HG02970 (cell line): ENCODE data around the gene FAAP100.
"Not testable (repeated sequence)": the region's sequence is repeated elsewhere in the genome, so short reads cannot be mapped to it uniquely, and the experiment has no call there.

Experiments
- ATAC-seq: cut with Tn5 transposase; IDR thresholded peaks from one replicate; pipeline ENCODE4 v1.9.1; 2021; ENCODE audit warnings: mild to moderate bottlenecking, moderate library complexity, moderate number of reproducible peaks; ENCODE audit not compliant: unreplicated experiment, low FRiP score

The FAAP100 gene

DNA sequence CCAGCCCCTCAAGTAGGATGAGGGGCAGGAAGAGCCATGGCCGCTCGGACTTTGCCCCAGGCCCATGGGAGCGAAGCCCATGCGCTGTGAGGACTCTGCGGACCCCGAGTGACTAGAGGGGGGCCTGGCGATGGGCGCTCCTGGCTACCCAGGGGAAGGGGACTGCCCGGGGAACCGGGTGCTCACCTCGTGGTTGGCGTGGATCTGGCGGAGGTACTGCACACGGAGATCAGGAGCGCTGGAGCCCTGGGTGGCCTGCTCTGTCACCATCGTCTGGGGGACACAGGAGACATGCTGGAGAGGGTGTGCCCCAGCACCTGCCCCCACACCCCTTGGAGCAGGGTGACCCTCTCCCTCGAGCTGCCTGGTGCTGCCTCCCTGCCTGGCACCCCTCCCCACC lies 11.0 kb downstream of the FAAP100 start:
- no peak for ATAC-seq

- ATAC-seq: no peak
Measured at GRCh38 chr17:81540676-81541027, 11.5 kb downstream of the FAAP100 start.

DNA sequence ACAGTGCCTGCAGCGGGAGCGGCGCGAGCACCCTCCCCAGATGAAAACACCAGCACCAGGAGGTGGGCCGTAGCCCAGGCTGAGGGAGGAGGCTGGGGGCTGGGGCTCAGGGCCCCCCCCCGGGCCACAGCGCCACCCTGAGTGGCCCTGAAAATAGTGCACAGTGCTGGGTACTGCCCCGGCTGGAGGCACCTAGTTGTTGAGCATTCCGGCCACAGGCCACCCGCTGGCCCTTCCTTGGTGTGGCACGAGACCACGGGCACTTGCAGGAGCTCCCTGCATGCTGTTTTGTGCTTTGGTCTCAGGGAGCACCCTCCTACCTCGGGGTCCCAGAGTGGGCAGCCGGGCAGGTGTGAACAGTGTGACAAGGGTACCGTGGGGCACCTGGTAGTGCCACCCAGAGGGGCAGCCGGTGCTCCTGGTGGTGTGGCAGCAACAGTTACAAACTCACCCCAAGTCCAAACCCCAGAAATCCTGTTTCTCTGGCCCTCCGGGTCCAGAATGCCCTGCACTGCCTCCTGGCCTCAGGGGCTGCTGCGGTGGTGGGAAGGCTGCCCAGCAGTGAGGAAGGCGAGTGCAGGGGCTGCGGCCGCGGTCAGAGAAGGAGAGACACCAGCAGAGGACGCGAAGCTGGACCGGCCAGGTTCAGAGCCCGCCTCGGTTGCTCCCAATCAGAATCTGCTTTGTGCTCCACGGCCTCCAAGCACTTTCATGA lies 12.0 kb downstream of the FAAP100 start:
- ATAC-seq: no peak

GRCh38 chr17:81539571-81539900 lies 12.6 kb downstream of the FAAP100 start:
- no peak for ATAC-seq

DNA sequence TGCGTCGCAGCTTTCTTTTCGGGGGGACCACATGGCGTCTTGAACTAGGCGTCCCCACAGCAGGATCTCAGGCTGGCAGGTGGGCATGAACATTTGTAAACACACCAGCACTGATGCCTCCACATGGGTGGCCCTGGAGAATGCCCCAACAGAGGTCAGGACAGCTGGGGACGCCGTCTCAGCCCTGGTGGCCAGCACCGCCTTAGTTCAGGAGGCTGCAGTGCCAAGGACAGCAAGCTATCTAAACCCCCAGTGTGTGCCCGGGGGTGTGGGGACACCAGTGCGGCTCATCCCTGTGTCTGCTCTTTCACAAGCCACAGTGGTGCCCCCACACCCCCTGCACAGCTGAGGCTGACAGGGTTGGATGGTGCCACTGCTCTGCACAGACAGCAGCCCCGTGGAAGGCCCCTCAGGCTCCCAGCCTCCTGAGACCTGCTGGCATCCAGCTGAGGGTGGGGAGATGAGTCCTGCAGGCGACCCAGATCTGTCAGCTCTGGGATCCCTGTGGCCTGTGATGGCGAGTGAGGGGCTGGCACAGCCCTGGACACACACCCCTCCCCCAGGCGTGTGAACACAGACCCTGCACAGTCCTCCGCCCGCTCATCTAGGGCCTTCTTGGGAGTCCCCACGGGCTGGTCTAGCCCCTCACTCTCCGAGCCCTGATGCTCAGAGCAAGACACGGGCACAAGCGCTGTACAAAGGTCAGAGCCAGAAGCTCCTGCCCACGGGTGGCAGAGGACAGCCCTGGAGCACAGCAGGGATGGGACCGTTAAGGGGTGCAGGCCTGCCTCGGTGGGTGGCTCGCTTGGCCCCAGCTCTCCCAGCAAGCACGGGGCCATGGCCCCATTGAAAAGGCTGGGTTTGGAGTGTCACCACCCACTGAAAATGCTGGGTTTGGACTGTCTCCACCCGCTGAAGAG lies 13.2 kb downstream of the FAAP100 start:
- ATAC-seq: no peak

DNA sequence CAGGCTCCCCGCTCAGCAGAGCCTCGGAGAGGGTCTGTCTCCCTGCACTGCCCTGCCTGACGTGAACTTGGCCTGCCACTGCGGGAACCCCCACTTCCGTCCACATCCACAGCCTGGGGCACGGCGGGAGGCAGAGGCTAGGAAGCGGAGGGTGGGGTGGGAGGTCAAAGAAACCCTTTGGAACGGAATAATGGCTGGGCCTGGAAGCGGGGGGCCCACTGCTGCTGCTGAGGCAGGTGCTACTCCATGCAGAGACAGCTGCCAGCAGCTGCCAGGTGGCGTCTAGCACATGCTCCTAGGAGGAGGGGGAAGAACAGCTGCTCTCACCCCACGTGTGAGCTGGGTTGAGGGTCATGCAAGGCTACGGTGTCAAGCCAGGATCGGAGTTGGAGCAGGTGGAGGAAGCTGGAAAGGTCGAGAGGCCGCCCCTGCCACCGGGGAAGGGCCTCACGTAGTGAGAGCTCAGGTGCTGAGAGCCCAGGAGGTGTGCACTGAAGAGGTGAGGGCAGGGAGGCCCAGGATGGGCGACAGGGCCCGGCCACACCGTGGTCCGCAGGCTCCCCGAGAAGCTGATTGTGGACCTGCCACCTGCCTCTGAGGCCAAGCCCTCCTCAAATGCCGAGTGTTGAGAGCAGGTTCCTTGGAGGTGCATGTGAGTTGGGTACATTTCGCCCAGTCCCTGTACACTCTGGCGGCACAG lies 14.1 kb downstream of the FAAP100 start:
- ATAC-seq: no peak

DNA sequence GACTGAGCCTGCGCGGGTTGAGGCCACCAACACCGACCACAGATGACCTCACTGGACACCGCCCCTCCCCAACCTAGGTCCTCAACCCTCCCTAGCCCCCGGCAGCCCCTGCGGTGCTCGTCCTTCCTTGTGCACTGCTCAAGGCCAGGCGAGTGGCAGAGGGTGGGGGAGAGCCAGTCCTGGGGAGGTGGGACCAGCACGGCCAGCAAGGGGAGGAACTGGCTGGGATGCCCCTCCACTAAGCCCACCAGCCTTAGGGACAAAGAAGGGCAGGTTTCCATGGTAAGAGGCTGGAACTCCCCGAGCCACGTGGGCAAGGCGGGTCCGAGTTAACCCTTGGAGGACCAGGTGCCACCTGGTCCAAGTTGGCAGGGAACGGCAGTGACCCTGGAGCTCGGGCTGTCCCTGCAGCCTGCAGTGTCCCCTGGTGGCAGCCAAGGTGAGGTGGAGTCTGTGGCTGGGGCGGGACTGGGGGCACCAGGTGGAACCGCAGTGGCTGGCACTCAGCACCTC lies 14.8 kb downstream of the FAAP100 start:
- ATAC-seq: no peak

DNA sequence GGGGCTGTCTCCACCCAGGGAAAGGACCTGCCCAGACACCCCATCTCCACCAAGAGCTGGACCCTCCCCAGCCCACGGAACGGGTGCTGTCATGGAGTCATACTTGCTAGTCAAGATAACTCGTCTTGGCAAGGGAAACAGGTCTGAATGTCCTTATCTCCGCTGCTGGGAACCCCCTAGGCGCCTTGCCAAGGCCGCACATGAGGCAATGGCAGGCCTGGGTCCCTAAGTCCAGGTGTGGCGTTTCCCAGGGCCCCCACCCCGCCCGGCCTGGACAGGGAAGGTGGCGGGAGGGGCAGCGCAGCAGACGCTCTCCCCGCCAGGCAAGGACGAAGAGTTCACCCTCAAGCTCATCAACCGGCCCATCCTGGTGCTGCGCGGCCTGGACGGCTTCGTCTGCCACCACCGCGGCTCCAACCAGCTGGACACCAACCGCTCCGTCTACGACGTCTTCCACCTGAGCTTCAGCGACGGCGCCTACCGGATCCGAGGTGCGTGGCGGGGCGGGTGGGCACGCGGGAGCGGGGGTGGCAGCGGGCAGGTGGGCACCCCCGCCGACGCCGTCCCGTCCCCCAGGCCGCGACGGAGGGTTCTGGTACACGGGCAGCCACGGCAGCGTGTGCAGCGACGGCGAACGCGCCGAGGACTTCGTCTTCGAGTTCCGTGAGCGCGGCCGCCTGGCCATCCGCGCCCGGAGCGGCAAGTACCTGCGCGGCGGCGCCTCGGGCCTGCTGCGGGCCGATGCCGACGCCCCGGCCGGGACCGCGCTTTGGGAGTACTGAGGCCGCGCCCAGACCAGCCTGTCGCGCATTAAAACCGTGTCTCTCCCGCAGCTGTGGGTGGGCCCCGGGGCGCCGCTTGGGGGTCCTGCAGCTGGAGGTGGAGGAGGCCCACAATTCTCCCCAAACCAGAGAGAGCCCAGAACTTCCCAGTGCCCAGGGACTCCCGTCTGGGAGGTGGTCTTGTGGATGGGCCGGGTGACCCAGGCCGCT lies 15.6 kb downstream of the FAAP100 start:
- no peak for ATAC-seq

DNA sequence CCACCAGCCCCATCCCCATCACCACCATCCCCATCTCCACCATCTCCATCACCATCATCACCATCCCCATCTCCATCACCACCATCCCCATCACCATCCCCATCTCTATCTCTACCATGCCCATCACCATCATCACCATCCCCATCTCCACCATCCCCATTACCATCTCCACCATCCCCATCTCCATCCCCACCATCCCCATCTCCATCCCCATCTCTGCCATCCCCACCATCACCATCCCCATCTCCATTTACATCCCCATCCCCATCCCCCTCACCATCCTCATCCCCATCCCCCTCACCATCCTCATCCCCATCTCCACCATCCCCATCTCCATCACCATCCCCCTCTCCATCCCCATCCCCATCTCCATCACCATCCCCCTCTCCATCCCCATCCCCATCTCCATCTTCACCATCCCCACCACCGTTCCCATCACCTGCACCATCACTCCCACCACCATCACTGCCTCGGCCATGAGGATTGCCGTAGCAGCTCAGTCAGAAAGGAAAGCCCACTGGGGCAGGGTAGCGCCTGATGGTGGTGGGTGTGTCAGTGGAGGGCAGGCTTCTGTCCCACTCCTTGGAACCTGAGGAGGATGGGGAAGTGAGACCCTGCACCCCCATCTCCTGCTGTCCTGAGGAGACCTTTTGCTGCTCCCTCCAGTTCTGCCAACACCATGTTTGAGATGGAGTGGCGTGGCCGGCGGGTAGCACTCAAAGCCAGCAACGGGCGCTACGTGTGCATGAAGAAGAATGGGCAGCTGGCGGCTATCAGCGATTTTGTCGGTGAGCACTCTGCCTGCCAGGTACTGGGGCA lies 16.5 kb downstream of the FAAP100 start:
- ATAC-seq: no peak

DNA sequence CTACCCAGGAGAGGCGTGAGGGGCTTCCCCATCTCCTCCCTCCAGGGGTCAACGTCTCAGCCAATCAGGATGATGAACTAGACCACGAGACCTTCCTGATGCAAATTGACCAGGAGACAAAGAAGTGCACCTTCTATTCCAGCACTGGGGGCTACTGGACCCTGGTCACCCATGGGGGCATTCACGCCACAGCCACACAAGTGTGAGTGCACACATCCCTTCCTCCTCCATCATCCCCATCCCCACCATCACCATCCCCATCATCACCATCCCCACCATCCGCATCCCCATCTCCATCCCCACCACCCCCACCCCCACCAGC lies 17.2 kb downstream of the FAAP100 start:
- no peak for ATAC-seq

GRCh38 chr17:81534157-81535006 lies 17.8 kb downstream of the FAAP100 start:
- ATAC-seq: no peak

DNA sequence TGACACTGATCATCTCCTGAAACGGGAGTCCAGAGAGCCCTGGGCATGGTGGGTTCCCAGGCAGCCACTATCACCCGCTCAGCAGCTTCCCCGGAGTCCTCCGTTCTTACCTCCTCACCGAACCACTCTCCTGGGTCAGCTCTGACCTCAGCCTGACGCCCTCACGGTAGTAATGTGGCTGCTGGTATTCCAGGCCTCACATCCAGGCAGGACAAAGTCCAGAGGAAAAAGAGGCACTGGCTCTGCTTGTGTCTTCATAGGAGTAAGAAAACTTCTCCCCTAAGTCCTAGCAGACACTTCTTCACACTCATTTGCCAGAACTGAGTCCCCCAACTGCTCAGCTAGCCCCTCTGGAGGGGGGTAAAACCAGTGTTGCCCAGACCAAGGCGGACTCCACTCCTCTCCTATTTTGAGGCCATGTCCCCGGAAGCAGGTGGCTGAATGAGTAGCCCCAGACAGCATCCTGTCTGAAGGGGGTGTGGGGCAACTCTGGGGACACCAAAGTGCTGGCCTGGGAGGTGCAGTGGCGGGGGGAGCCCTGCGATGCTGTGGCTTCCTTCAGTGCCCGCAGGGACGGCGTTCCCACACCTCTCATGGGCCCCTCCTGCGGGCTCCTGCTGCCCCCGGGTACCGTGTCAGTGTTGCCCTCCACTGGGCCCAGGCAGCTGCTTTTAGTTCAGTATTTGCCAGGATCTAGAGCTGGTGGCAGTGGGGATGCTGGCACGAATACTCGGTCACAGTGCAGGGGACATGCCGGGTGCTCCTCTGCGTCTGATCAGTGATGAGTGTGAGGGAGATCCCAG lies 18.6 kb downstream of the FAAP100 start:
- no peak for ATAC-seq

DNA sequence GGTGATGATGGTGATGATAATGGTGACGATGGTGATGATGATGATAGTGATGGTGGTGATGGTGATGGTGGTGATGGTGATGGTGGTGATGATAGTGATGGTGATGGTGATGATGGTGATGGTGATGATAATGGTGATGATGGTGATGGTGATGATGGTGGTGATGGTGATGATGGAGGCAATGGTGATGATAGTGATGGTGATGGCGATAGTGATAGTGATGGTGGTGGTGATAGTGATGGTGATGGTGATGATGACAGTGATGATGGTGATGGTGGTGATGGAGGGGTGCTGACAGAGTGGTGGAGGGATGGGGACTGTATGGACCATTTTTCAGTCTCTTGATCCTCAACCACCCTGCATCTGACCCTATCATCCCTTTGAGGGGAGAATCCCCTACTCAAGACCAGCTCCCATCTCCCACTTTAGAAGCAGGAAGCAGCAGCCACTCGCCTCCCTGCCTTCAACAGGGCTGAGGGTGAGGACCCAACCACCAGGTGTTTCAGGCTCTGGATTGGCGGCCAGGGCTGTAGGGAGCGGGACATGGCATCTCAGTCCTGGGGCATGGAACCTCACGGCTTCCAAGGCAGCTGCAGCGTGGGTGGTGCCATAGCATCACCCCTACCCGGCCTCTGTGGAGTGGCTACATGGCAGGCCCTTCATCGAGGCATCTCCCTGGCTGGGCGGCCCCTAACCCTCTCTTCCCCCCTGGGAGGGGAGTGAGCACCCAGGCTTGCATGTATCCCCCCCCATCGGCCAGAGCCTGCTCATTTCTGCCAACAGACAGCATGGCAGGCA lies 19.5 kb downstream of the FAAP100 start:
- no peak for ATAC-seq

DNA sequence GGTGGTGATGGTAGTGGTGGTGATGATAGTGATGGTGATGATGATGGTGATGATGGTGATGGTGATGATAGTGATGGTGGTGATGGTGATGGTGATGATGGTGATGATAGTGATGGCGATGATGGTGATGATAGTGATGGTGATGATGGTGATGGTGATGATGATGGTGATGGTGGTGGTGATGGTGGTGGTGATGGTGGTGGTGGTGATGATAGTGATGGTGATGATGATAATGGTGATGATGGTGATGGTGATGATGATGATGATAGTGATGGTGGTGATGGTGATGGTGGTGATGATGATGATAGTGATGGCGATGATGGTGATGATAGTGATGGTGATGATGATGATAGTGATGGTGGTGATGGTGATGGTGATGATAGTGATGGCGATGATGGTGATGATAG lies 20.2 kb downstream of the FAAP100 start:
- ATAC-seq: not testable (repeated sequence)

GRCh38 chr17:81531013-81531412 lies 21.1 kb downstream of the FAAP100 start:
- not testable (repeated sequence) for ATAC-seq

DNA sequence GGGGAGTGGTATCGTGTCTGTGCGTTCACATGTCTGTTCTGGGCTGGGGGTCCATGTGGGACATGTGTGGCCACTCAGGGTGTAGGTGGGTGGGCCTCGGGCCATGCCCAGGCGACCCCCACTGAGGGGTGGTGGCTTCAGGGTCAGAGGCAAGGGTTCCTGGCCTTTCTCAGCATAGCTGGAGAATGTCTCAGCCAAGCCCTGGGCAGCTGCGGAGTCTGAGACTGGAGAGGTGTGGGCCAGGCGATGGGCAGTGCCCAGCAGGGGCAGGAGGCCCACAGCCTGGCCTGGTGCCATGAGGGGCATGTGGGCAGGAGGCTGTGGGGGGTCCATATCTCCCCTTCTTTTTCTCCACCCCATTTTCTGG lies 22.7 kb downstream of the FAAP100 start:
- ATAC-seq: no peak
